Measurements from ENCODE around the gene TRUB2.
"Not testable (repeated sequence)": the region's sequence is repeated elsewhere in the genome, so short reads cannot be mapped to it uniquely, and the experiment has no call there.

Gene TRUB2

GRCh38 chr9:128339761-128340690, 17.8 kb upstream of the TRUB2 start, which contains the start of gene SLC27A4:
Gene SLC27A4, plus strand, starts transcription at chr9:128340527. Its CDS starts 2,606 bp downstream, at chr9:128343133.
- peak; percentile 82 for DNase-seq

- not testable (repeated sequence) for DNase-seq
Measured at GRCh38 chr9:128338852-128339614, 16.8 kb upstream of the TRUB2 start.

- no peak for DNase-seq
Measured at GRCh38 chr9:128337936-128338335, 15.7 kb upstream of the TRUB2 start.

- no peak for DNase-seq
Measured at GRCh38 chr9:128335914-128336313, 13.7 kb upstream of the TRUB2 start.

GRCh38 chr9:128335161-128335560, 12.9 kb upstream of the TRUB2 start:
- DNase-seq = no peak

- no peak for DNase-seq
Measured at GRCh38 chr9:128333451-128333869, 11.2 kb upstream of the TRUB2 start.

GRCh38 chr9:128325629-128326028, 3.4 kb upstream of the TRUB2 start:
- DNase-seq = no peak

GRCh38 chr9:128324401-128324800, 2.2 kb upstream of the TRUB2 start:
- no peak for DNase-seq

- no peak for DNase-seq
Measured at GRCh38 chr9:128323791-128324190, 1.5 kb upstream of the TRUB2 start.

- peak; percentile 37 for DNase-seq
Measured at GRCh38 chr9:128323212-128323730, 1.0 kb upstream of the TRUB2 start.

- DNase-seq = no peak
Measured at GRCh38 chr9:128321879-128322403, 306 bp downstream of the TRUB2 start.

- DNase-seq = no peak
Measured at GRCh38 chr9:128321343-128321742, 904 bp downstream of the TRUB2 start.

GRCh38 chr9:128317629-128318028, 4.6 kb downstream of the TRUB2 start:
- DNase-seq = no peak

GRCh38 chr9:128316421-128316820, 5.8 kb downstream of the TRUB2 start:
- DNase-seq = no peak

- DNase-seq = no peak
Measured at GRCh38 chr9:128314697-128315096, 7.5 kb downstream of the TRUB2 start.

GRCh38 chr9:128310461-128310860, 11.8 kb downstream of the TRUB2 start:
- no peak for DNase-seq

- DNase-seq = no peak
Measured at GRCh38 chr9:128309551-128309950, 12.7 kb downstream of the TRUB2 start.

- DNase-seq = no peak
Measured at GRCh38 chr9:128304971-128305288, 17.3 kb downstream of the TRUB2 start.

GRCh38 chr9:128304136-128304970, 17.9 kb downstream of the TRUB2 start:
- DNase-seq = no peak

- DNase-seq = no peak
Measured at GRCh38 chr9:128298535-128299482, 23.4 kb downstream of the TRUB2 start.

GRCh38 chr9:128297221-128297773, 24.9 kb downstream of the TRUB2 start:
- no peak for DNase-seq

Measured in CD4-positive, alpha-beta T cell treated with Interleukin-4 for 4 hours (primary cell).